Measurements from ENCODE around the gene KRTAP10-8.

GRCh38 chr21:44626262-44626661, 14.4 kb downstream of the KRTAP10-8 start:
- TF ChIP-seq ZFP30 (CRISPR knock-in tag; IDR thresholded peaks at IDR 0.05) (no peak), ARNTL (CRISPR knock-in tag; IDR thresholded peaks at IDR 0.05; ENCODE audit: borderline replicate concordance, low read depth) (no peak), ISL1 (CRISPR knock-in tag; IDR thresholded peaks at IDR 0.05) (no peak), TCF4 (CRISPR knock-in tag; IDR thresholded peaks at IDR 0.05; ENCODE audit: borderline replicate concordance) (no peak), CREB5 (CRISPR knock-in tag; IDR thresholded peaks at IDR 0.05; ENCODE audit: low read depth) (no peak), SNAI2 (CRISPR knock-in tag; IDR thresholded peaks at IDR 0.05) (no peak), PATZ1 (CRISPR knock-in tag; IDR thresholded peaks at IDR 0.05; ENCODE audit: borderline replicate concordance) (no peak), GLIS3 (CRISPR knock-in tag; IDR thresholded peaks at IDR 0.05) (no peak), TSHZ2 (CRISPR knock-in tag; IDR thresholded peaks at IDR 0.05) (no peak), PPARA (CRISPR knock-in tag; IDR thresholded peaks at IDR 0.05; ENCODE audit: borderline replicate concordance) (no peak)

All from SK-N-SH treated with all-trans-retinoic acid at 6 μM for 48 hours (cell line).